GM23338 (cell line): ENCODE data around the gene RSRC1. TPM values are rescaled to one million over a fixed set of nuclear protein-coding genes. Genes with fewer than 3 reads are reported as not detected.

Source experiments
- ATAC-seq: fragments of 200-7000 bp; cut with Tn5 transposase; 3 replicates; pipeline ENCODE4 v1.9.1; 2020
- DNase-seq: peaks from one replicate; pipeline ENCODE4 v3.0.0-alpha.2; 2015; ENCODE audit warnings: low spot score
- H2AFZ ChIP-seq: fragments of 200-600 bp; sonication (generic); 2 replicates; pipeline ENCODE4 v1.8.0; 2016; ENCODE audit warnings: antibody characterized with exemption, mild to moderate bottlenecking, moderate library complexity
- H3F3A ChIP-seq: fragments of 200-600 bp; sonication (generic); replicated peaks from 2 replicates; pipeline ENCODE4 v1.8.0; 2017; ENCODE audit warnings: antibody characterized with exemption, mixed run types, low read depth
- H3K27ac ChIP-seq: fragments of 200-600 bp; sonication (generic); 2 replicates; pipeline ENCODE4 v1.6.1; 2016; ENCODE audit warnings: low read depth
- H3K27me3 ChIP-seq: fragments of 200-600 bp; sonication (generic); 2 replicates; pipeline ENCODE4 v1.8.0; 2016; ENCODE audit warnings: mild to moderate bottlenecking, mixed run types, moderate library complexity; ENCODE audit not compliant: insufficient read depth
- H3K36me3 ChIP-seq: fragments of 200-600 bp; sonication (generic); 2 replicates; pipeline ENCODE4 v1.8.0; 2016; ENCODE audit warnings: mild to moderate bottlenecking; ENCODE audit not compliant: insufficient read depth
- H3K4me1 ChIP-seq: fragments of 200-600 bp; sonication (generic); 2 replicates; pipeline ENCODE4 v1.8.0; 2016; ENCODE audit warnings: mild to moderate bottlenecking, moderate library complexity; ENCODE audit not compliant: insufficient read depth
- H3K4me2 ChIP-seq: fragments of 200-600 bp; sonication (generic); 2 replicates; pipeline ENCODE4 v1.7.1; 2017; ENCODE audit warnings: mixed run types
- H3K4me3 ChIP-seq: fragments of 200-600 bp; sonication (generic); 2 replicates; pipeline ENCODE4 v1.6.1; 2016; ENCODE audit warnings: mixed run types
- H3K79me2 ChIP-seq: fragments of 200-600 bp; sonication (generic); replicated peaks from 2 replicates; pipeline ENCODE4 v1.8.0; 2017; ENCODE audit warnings: mild to moderate bottlenecking; ENCODE audit not compliant: insufficient read depth
- H3K9me2 ChIP-seq: fragments of 200-600 bp; sonication (generic); 2 replicates; pipeline ENCODE4 v1.8.0; 2017; ENCODE audit not compliant: insufficient read depth
- H4K20me1 ChIP-seq: fragments of 200-600 bp; sonication (generic); replicated peaks from 2 replicates; pipeline ENCODE4 v1.8.0; 2017; ENCODE audit warnings: mild to moderate bottlenecking; ENCODE audit not compliant: insufficient read depth
- H3K27ac Mint-ChIP-seq: 2 replicates; pipeline ENCODE4 v1.8.0; 2020; ENCODE audit warnings: inconsistent platforms, mild to moderate bottlenecking, moderate library complexity, mixed read lengths
- H3K27me3 Mint-ChIP-seq: 3 replicates; pipeline ENCODE4 v1.8.0; 2022; ENCODE audit warnings: low read depth, mild to moderate bottlenecking, moderate library complexity, mixed read lengths, inconsistent platforms; ENCODE audit not compliant: insufficient read depth, poor library complexity
- H3K36me3 Mint-ChIP-seq: 3 replicates; pipeline ENCODE4 v1.8.0; 2021; ENCODE audit warnings: low read depth, mild to moderate bottlenecking, inconsistent platforms, moderate library complexity, mixed read lengths
- H3K4me1 Mint-ChIP-seq: 3 replicates; pipeline ENCODE4 v1.8.0; 2020; ENCODE audit warnings: mild to moderate bottlenecking, inconsistent platforms, mixed read lengths
- H3K4me3 Mint-ChIP-seq: 3 replicates; pipeline ENCODE4 v1.8.0; 2021; ENCODE audit warnings: moderate library complexity, mild to moderate bottlenecking, inconsistent platforms, mixed read lengths
- H3K9me3 Mint-ChIP-seq: 3 replicates; pipeline ENCODE4 v1.8.0; 2020; ENCODE audit warnings: moderate library complexity, mild to moderate bottlenecking, inconsistent platforms, mixed read lengths
- CREB1 ChIP-seq: fragments of 250-450 bp; sonication (Bioruptor Pico); IDR thresholded peaks from 2 replicates; pipeline ENCODE4 v1.5.0; 2020; ENCODE audit warnings: low read depth, mild to moderate bottlenecking, moderate library complexity
- EZH2 ChIP-seq: fragments of 200-600 bp; sonication (generic); IDR thresholded peaks from one replicate; pipeline ENCODE4 v1.8.0; 2017; ENCODE audit warnings: antibody characterized with exemption, mild to moderate bottlenecking, low read depth; ENCODE audit not compliant: unreplicated experiment
- EZH2phosphoT487 ChIP-seq: fragments of 200-600 bp; sonication (generic); IDR thresholded peaks from one replicate; pipeline ENCODE4 v1.8.1; 2018; ENCODE audit warnings: antibody characterized with exemption; ENCODE audit not compliant: unreplicated experiment
- JUNB ChIP-seq: IDR thresholded peaks from one replicate; pipeline ENCODE4 v1.6.1; 2016; ENCODE audit warnings: antibody characterized with exemption; ENCODE audit not compliant: unreplicated experiment
- NANOG ChIP-seq: IDR thresholded peaks from 2 replicates; pipeline ENCODE4 v1.6.1; 2016; ENCODE audit warnings: antibody characterized with exemption, borderline replicate concordance
- POLR2AphosphoS5 ChIP-seq: IDR thresholded peaks from 2 replicates; pipeline ENCODE4 v1.6.1; 2016; ENCODE audit warnings: antibody characterized with exemption, low read depth
- STAT1 ChIP-seq: IDR thresholded peaks from one replicate; pipeline ENCODE4 v1.6.1; 2016; ENCODE audit warnings: antibody characterized with exemption; ENCODE audit not compliant: unreplicated experiment
- ZNF114 ChIP-seq: fragments of 250-450 bp; sonication (Bioruptor Pico); IDR thresholded peaks from 2 replicates; pipeline ENCODE4 v1.5.0; 2020; ENCODE audit warnings: mild to moderate bottlenecking, moderate library complexity
- ZNF331 ChIP-seq: fragments of 250-450 bp; sonication (Bioruptor Pico); IDR thresholded peaks from 2 replicates; pipeline ENCODE4 v1.5.0; 2020; ENCODE audit warnings: low read depth, mild to moderate bottlenecking, moderate library complexity
- ZNF462 ChIP-seq: fragments of 250-450 bp; sonication (Bioruptor Pico); IDR thresholded peaks from 2 replicates; pipeline ENCODE4 v1.5.0; 2020; ENCODE audit warnings: mild to moderate bottlenecking, moderate library complexity
- polyA plus RNA-seq: library from polyadenylated mRNA; unstranded; fragments of >200 nt; fragmentation: Nextera tagmentation; extraction: Ambion mirVana; gene quantifications from 2 replicates; pipeline ENCODE4 v1.2.1, GENCODE V29; 2016
- total RNA-seq: library from RNA; depleted of rRNA; stranded (reverse); fragments of >200 nt; shearing (Covaris generic); gene quantifications from 2 replicates; pipeline ENCODE4 v1.2.3, GENCODE V29; 2014
- TF ChIP-seq, protein P1 (sequence below), 2 experiments: fragments of 200-600 bp in 1 of 2; sonication (generic) in 1 of 2; conservative IDR thresholded peaks; 2 replicates each; pipeline versions ENCODE4 v1.5.1 to v1.6.1; 2016 to 2017; ENCODE audit warnings: antibody characterized with exemption in 2 of 2, low read depth in 2 of 2, mild to moderate bottlenecking in 2 of 2, moderate library complexity in 1 of 2
- TF ChIP-seq, protein P2 (sequence below): IDR thresholded peaks from one replicate; pipeline ENCODE4 v1.6.1; 2018; ENCODE audit warnings: antibody characterized with exemption; ENCODE audit not compliant: unreplicated experiment
- TF ChIP-seq, protein P3 (sequence below): IDR thresholded peaks from 2 replicates; pipeline ENCODE4 v1.6.1; 2016; ENCODE audit warnings: antibody characterized with exemption

RSRC1 gene
- total and polyA plus RNA-seq, 2 experiments from 2014 or later = 32.5 to 76.8 TPM

DNA sequence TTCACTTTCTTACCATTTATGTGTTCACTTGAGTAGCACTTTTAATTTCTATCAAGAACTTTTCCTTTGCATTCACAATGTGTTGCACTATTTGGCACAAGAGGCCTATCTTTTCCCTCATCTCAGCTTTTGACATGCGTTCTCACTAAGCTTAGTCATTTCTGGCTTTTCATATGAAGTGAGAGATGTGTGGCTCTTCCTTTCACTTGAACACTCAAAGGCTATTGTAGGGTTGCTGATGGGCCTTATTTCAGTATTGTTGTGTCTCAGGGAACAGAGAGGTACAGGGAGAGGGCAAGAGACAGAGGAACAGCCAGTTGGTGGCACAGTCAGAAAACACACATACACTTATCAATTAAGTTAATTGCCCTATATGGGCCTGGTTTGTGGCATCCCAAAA, 333.7 kb downstream of the RSRC1 start:
- Histone ChIP-seq H3F3A (no peaks in the 10 kb centered on the region), H3K9me2 (no peaks in the 10 kb centered on the region), H4K20me1 (no peaks in the 10 kb centered on the region), H2AFZ (no peak overlapping the region), H3K27me3 (no peaks in the 10 kb centered on the region), H3K79me2 (no peaks in the 10 kb centered on the region), H3K4me3 (no peak overlapping the region), H3K27ac (no peak overlapping the region), H3K4me2 (no peak overlapping the region), H3K36me3 (no peaks in the 10 kb centered on the region), H3K4me1 (no peaks in the 10 kb centered on the region)
- Mint-ChIP-seq H3K27me3 (peaks cover 2% of the 10 kb centered on the region), H3K36me3 (no peaks in the 10 kb centered on the region), H3K27ac (no peak overlapping the region), H3K4me1 (no peaks in the 10 kb centered on the region), H3K9me3 (no peaks in the 10 kb centered on the region), H3K4me3 (no peak overlapping the region)
- ATAC-seq (no peak), DNase-seq (no peak)
- TF ChIP-seq JUNB = no peak
- no peak for TF ChIP-seq ZNF331 (CRISPR knock-in tag)
- TF ChIP-seq, protein P1, sequence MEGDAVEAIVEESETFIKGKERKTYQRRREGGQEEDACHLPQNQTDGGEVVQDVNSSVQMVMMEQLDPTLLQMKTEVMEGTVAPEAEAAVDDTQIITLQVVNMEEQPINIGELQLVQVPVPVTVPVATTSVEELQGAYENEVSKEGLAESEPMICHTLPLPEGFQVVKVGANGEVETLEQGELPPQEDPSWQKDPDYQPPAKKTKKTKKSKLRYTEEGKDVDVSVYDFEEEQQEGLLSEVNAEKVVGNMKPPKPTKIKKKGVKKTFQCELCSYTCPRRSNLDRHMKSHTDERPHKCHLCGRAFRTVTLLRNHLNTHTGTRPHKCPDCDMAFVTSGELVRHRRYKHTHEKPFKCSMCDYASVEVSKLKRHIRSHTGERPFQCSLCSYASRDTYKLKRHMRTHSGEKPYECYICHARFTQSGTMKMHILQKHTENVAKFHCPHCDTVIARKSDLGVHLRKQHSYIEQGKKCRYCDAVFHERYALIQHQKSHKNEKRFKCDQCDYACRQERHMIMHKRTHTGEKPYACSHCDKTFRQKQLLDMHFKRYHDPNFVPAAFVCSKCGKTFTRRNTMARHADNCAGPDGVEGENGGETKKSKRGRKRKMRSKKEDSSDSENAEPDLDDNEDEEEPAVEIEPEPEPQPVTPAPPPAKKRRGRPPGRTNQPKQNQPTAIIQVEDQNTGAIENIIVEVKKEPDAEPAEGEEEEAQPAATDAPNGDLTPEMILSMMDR (conservative IDR thresholded peaks at IDR 0.05; ENCODE audit: low read depth in 2 of 2) = no peak
- no peak for TF ChIP-seq ZNF114
- TF ChIP-seq, protein P2, sequence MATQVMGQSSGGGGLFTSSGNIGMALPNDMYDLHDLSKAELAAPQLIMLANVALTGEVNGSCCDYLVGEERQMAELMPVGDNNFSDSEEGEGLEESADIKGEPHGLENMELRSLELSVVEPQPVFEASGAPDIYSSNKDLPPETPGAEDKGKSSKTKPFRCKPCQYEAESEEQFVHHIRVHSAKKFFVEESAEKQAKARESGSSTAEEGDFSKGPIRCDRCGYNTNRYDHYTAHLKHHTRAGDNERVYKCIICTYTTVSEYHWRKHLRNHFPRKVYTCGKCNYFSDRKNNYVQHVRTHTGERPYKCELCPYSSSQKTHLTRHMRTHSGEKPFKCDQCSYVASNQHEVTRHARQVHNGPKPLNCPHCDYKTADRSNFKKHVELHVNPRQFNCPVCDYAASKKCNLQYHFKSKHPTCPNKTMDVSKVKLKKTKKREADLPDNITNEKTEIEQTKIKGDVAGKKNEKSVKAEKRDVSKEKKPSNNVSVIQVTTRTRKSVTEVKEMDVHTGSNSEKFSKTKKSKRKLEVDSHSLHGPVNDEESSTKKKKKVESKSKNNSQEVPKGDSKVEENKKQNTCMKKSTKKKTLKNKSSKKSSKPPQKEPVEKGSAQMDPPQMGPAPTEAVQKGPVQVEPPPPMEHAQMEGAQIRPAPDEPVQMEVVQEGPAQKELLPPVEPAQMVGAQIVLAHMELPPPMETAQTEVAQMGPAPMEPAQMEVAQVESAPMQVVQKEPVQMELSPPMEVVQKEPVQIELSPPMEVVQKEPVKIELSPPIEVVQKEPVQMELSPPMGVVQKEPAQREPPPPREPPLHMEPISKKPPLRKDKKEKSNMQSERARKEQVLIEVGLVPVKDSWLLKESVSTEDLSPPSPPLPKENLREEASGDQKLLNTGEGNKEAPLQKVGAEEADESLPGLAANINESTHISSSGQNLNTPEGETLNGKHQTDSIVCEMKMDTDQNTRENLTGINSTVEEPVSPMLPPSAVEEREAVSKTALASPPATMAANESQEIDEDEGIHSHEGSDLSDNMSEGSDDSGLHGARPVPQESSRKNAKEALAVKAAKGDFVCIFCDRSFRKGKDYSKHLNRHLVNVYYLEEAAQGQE = no peak
- no peak for TF ChIP-seq STAT1
- no peak for TF ChIP-seq ZNF462 (CRISPR knock-in tag)
- TF ChIP-seq CREB1 (CRISPR knock-in tag) = no peak
- no peak for TF ChIP-seq NANOG
- no peak for TF ChIP-seq EZH2phosphoT487
- TF ChIP-seq, protein P3, sequence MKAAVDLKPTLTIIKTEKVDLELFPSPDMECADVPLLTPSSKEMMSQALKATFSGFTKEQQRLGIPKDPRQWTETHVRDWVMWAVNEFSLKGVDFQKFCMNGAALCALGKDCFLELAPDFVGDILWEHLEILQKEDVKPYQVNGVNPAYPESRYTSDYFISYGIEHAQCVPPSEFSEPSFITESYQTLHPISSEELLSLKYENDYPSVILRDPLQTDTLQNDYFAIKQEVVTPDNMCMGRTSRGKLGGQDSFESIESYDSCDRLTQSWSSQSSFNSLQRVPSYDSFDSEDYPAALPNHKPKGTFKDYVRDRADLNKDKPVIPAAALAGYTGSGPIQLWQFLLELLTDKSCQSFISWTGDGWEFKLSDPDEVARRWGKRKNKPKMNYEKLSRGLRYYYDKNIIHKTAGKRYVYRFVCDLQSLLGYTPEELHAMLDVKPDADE = no peak
- TF ChIP-seq POLR2AphosphoS5 = no peak
- TF ChIP-seq EZH2 = no peak
